ENCODE measurements around the gene CLRN1. TPM values are rescaled to one million over a fixed set of nuclear protein-coding genes. Genes with fewer than 3 reads are reported as not detected.

Gene CLRN1
- total RNA-seq, 1 donor from 2014 or later, result not detected

- no peak overlapping the region for H3K4me3 ChIP-seq (ENCODE audit: low read depth, low read length)
- no peak for TF ChIP-seq CTCF (conservative IDR thresholded peaks at IDR 0.05; ENCODE audit: low read depth, low read length)
- no peak for DNase-seq (ENCODE audit: low read depth)
Measured at GRCh38 chr3:150885535-150885934, 87.0 kb downstream of the CLRN1 start.

DNA sequence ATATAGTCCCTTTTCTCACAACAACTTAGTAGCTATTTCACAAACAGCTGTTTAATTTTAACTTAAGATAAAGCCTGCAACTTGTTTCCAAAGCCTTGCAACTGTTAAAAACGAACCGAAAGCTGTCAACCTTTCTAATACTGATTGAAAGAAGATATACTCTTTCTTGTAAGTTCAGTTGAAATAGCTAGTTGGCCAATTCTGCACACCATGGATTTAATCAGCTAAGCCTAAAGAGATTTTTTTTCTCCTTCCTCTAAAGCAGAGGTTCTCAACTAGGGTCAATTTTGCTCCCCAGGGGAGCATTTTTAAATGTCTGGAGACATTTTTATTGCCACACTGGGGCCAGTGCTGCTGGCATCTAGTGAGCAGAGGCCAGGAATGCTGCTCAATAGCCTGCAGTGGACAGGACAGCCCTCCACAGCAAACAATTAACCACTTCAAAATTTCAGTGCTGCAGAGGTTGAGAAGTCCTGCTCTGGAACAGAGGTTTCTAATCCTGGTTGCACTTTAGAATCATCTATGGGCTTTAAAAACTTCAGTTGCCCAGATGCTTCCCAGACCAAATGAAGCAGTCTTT is 93.4 kb downstream of the CLRN1 start:
- no peak overlapping the region for H3K4me3 ChIP-seq (ENCODE audit: low read depth, low read length)
- TF ChIP-seq CTCF (conservative IDR thresholded peaks at IDR 0.05; ENCODE audit: low read depth, low read length), result no peak
- DNase-seq (ENCODE audit: low read depth), result no peak

- no peak for DNase-seq (ENCODE audit: low read depth)
- no peak overlapping the region for H3K4me3 ChIP-seq (ENCODE audit: low read depth, low read length)
- TF ChIP-seq CTCF (conservative IDR thresholded peaks at IDR 0.05; ENCODE audit: low read depth, low read length), result no peak
Measured at GRCh38 chr3:150878290-150878689, 94.2 kb downstream of the CLRN1 start.

DNA sequence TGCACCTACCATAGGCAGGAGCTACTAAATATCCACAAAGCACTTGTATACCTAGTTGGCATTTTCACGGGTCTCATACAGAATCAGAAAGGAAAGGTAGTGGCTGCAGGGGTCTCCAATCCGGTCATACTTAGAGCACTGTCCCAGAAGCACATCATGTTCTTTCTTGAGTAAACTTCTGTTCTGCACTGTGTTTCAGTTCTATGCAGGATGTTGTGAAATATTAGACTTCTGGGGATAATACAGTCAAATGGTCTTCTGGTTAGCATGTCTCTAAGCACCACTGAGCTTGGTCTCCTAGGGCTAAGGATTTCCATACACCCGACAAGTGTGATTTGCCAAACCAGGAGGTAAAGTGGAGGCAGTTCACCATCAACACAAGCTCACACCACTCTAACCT is 95.2 kb downstream of the CLRN1 start:
- no peak overlapping the region for H3K4me3 ChIP-seq (ENCODE audit: low read depth, low read length)
- TF ChIP-seq CTCF (conservative IDR thresholded peaks at IDR 0.05; ENCODE audit: low read depth, low read length), result no peak
- no peak for DNase-seq (ENCODE audit: low read depth)

GRCh38 chr3:150876611-150877265 is 95.8 kb downstream of the CLRN1 start:
- no peak for TF ChIP-seq CTCF (conservative IDR thresholded peaks at IDR 0.05; ENCODE audit: low read depth, low read length)
- H3K4me3 ChIP-seq (ENCODE audit: low read depth, low read length), result no peak overlapping the region
- DNase-seq (ENCODE audit: low read depth), result no peak

Other genes starting within 250 kb of the CLRN1 start
- gene SIAH2, start 209.6 kb downstream of the CLRN1 start, total RNA-seq, result 38.5 and 44.6 TPM in 2 replicates
- not detected in 2 replicates for gene MINDY4B, start 67.3 kb downstream of the CLRN1 start, total RNA-seq
- gene MED12L, start 112.9 kb upstream of the CLRN1 start, total RNA-seq, result 0.12 and 0.80 TPM in 2 replicates
- not detected in 2 replicates for gene GPR171, start 230.5 kb upstream of the CLRN1 start, total RNA-seq